HEK293 (cell line): ENCODE data around the gene CLEC16A.

Source experiments
- CTCF ChIA-PET: fragments of 350-600 bp; formaldehyde crosslinking; extraction: SDS; loops from one replicate; lab custom pipeline; 2021; ENCODE audit warnings: antibody characterized with exemption; lab: Yijun Ruan, JAX
- POLR2A ChIA-PET: fragments of 300-600 bp; formaldehyde crosslinking; extraction: SDS; loops from one replicate; lab custom pipeline; 2020; ENCODE audit warnings: antibody characterized with exemption, inconsistent platforms; lab: Yijun Ruan, JAX
- H3K27ac ChIP-seq: fragments of 200-500 bp; sonication (Bioruptor generic); 2 replicates; pipeline ENCODE4 v1.5.1; 2014; ENCODE audit warnings: low read depth, low read length, control low read depth, inconsistent platforms; ENCODE audit errors: extremely low read depth
- H3K36me3 ChIP-seq, 2 experiments: fragments of 200-500 bp in 1 of 2; sonication (Bioruptor generic) in 1 of 2; 1 replicate in 1 of 2; 2 replicates in 1 of 2; pipeline ENCODE4 v1.5.1; 2014 to 2017; ENCODE audit warnings: inconsistent platforms in 2 of 2, low read length in 2 of 2; ENCODE audit not compliant: control insufficient read depth in 2 of 2, insufficient read depth in 1 of 2
- H3K4me1 ChIP-seq: fragments of 200-500 bp; sonication (Bioruptor generic); 2 replicates; pipeline ENCODE4 v1.5.1; 2014; ENCODE audit warnings: mild to moderate bottlenecking, low read length, inconsistent platforms; ENCODE audit not compliant: control insufficient read depth, insufficient read depth
- H3K4me3 ChIP-seq: 2 replicates; pipeline ENCODE4 v1.5.1; 2011; ENCODE audit warnings: low read depth, mild to moderate bottlenecking, control low read depth, low read length, moderate library complexity
- H3K9me3 ChIP-seq: fragments of 200-500 bp; sonication (Bioruptor generic); 2 replicates; pipeline ENCODE4 v1.5.1; 2014; ENCODE audit warnings: low read depth, low read length, inconsistent platforms; ENCODE audit not compliant: control insufficient read depth, insufficient read depth
- KLF1 ChIP-seq: fragments of 450-650 bp; formaldehyde crosslinking; IDR thresholded peaks from 2 replicates; pipeline ENCODE4 v1.5.1; 2016; ENCODE audit warnings: missing biosample characterization, missing genetic modification characterization
- PRDM2 ChIP-seq: fragments of 450-650 bp; formaldehyde crosslinking; IDR thresholded peaks from 2 replicates; pipeline ENCODE4 v1.5.1; 2016; ENCODE audit warnings: missing biosample characterization, missing genetic modification characterization, borderline replicate concordance
- SP2 ChIP-seq: fragments of 450-650 bp; formaldehyde crosslinking; IDR thresholded peaks from 2 replicates; pipeline ENCODE4 v1.5.1; 2016; ENCODE audit warnings: missing biosample characterization, missing genetic modification characterization
- TRIM28 ChIP-seq: IDR thresholded peaks from 2 replicates; pipeline ENCODE4 v1.6.1; 2011; ENCODE audit warnings: low read length, control low read depth, borderline replicate concordance
- YY1 ChIP-seq: fragments of 450-650 bp; formaldehyde crosslinking; IDR thresholded peaks from 2 replicates; pipeline ENCODE4 v1.5.1; 2018; ENCODE audit warnings: missing biosample characterization, missing genetic modification characterization
- ZNF146 ChIP-seq: fragments of 450-650 bp; formaldehyde crosslinking; IDR thresholded peaks from 2 replicates; pipeline ENCODE4 v1.5.1; 2016; ENCODE audit warnings: missing biosample characterization, missing genetic modification characterization
- ZNF184 ChIP-seq: fragments of 450-650 bp; IDR thresholded peaks from 2 replicates; pipeline ENCODE4 v1.5.1; 2018; ENCODE audit warnings: missing biosample characterization, mild to moderate bottlenecking, missing genetic modification characterization
- ZNF19 ChIP-seq: fragments of 450-650 bp; formaldehyde crosslinking; IDR thresholded peaks from 2 replicates; pipeline ENCODE4; 2016; ENCODE audit warnings: missing biosample characterization, missing genetic modification characterization, low read depth
- ZNF211 ChIP-seq: fragments of 450-650 bp; formaldehyde crosslinking; IDR thresholded peaks from 2 replicates; pipeline ENCODE4 v1.5.1; 2016; ENCODE audit warnings: low read depth, missing biosample characterization, missing genetic modification characterization
- ZNF23 ChIP-seq: fragments of 450-650 bp; formaldehyde crosslinking; IDR thresholded peaks from 2 replicates; pipeline ENCODE4 v1.5.1; 2016; ENCODE audit warnings: missing biosample characterization, missing genetic modification characterization, borderline replicate concordance
- ZNF366 ChIP-seq: fragments of 450-650 bp; formaldehyde crosslinking; conservative IDR thresholded peaks from 2 replicates; pipeline ENCODE4 v1.5.1; 2016; ENCODE audit warnings: missing biosample characterization, missing genetic modification characterization
- ZNF426 ChIP-seq: fragments of 450-650 bp; formaldehyde crosslinking; IDR thresholded peaks from 2 replicates; pipeline ENCODE4 v1.5.1; 2017; ENCODE audit warnings: missing biosample characterization, missing genetic modification characterization, mild to moderate bottlenecking, inconsistent platforms, moderate library complexity
- ZNF473 ChIP-seq: fragments of 450-650 bp; formaldehyde crosslinking; IDR thresholded peaks from 2 replicates; pipeline ENCODE4 v1.5.1; 2017; ENCODE audit warnings: missing biosample characterization, missing genetic modification characterization
- ZNF48 ChIP-seq: fragments of 450-650 bp; formaldehyde crosslinking; IDR thresholded peaks from 2 replicates; pipeline ENCODE4 v1.5.1; 2016; ENCODE audit warnings: missing biosample characterization, missing genetic modification characterization
- ZNF510 ChIP-seq: fragments of 450-650 bp; formaldehyde crosslinking; IDR thresholded peaks from 2 replicates; pipeline ENCODE4 v1.5.1; 2018; ENCODE audit warnings: mild to moderate bottlenecking, missing genetic modification characterization, missing biosample characterization; ENCODE audit not compliant: insufficient replicate concordance
- ZNF544 ChIP-seq: fragments of 450-650 bp; formaldehyde crosslinking; IDR thresholded peaks from 2 replicates; pipeline ENCODE4 v1.5.0; 2017; ENCODE audit warnings: missing biosample characterization, missing genetic modification characterization
- ZNF549 ChIP-seq: fragments of 450-650 bp; IDR thresholded peaks from 2 replicates; pipeline ENCODE4 v1.5.1; 2018; ENCODE audit warnings: missing biosample characterization, missing genetic modification characterization, mild to moderate bottlenecking, inconsistent platforms, moderate library complexity
- ZNF626 ChIP-seq: fragments of 450-650 bp; sonication (Bioruptor Pico); formaldehyde crosslinking; IDR thresholded peaks from 2 replicates; pipeline ENCODE4 v1.5.1; 2018; ENCODE audit warnings: missing biosample characterization, missing genetic modification characterization, inconsistent platforms
- ZNF701 ChIP-seq: fragments of 450-650 bp; formaldehyde crosslinking; IDR thresholded peaks from 2 replicates; pipeline ENCODE4 v1.5.1; 2016; ENCODE audit warnings: missing biosample characterization, missing genetic modification characterization
- ZNF76 ChIP-seq: fragments of 450-650 bp; formaldehyde crosslinking; IDR thresholded peaks from 2 replicates; pipeline ENCODE4; 2016; ENCODE audit warnings: low read depth, missing biosample characterization, missing genetic modification characterization, borderline replicate concordance
- ZNF776 ChIP-seq: fragments of 450-650 bp; formaldehyde crosslinking; IDR thresholded peaks from 2 replicates; pipeline ENCODE4 v1.5.0; 2017; ENCODE audit warnings: missing biosample characterization, missing genetic modification characterization, borderline replicate concordance
- ZNF785 ChIP-seq: fragments of 450-650 bp; formaldehyde crosslinking; IDR thresholded peaks from 2 replicates; pipeline ENCODE4 v1.5.1; 2016; ENCODE audit warnings: missing biosample characterization, missing genetic modification characterization
- ZSCAN5A ChIP-seq: fragments of 450-650 bp; formaldehyde crosslinking; IDR thresholded peaks from 2 replicates; pipeline ENCODE4 v1.5.1; 2016; ENCODE audit warnings: missing biosample characterization, missing genetic modification characterization
- ZXDB ChIP-seq: fragments of 450-650 bp; formaldehyde crosslinking; IDR thresholded peaks from 2 replicates; pipeline ENCODE4 v1.5.1; 2016; ENCODE audit warnings: missing biosample characterization, missing genetic modification characterization

CLEC16A gene

GRCh38 chr16:11161974-11162373, 217.6 kb downstream of the CLEC16A start (continued):
- TF ChIP-seq ZSCAN5A (tag by site-specific recombination) (no peak), ZNF510 (no peak), KLF1 (tag by site-specific recombination) (no peak), ZNF23 (tag by site-specific recombination) (no peak), ZNF48 (tag by site-specific recombination) (no peak), ZNF473 (tag by site-specific recombination) (no peak), ZNF701 (tag by site-specific recombination) (no peak), TRIM28 (no peak), ZNF211 (tag by site-specific recombination) (no peak), ZNF776 (no peak), ZNF366 (tag by site-specific recombination) (no peak)

GRCh38 chr16:11162586-11163268, 218.4 kb downstream of the CLEC16A start:
- Histone ChIP-seq H3K36me3 (peaks cover 0 to 14% of the 10 kb centered on the region in 2 experiments; a peak in 1 of 3 replicates), H3K4me3 (no peak overlapping the region), H3K4me1 (peaks cover 10% of the 10 kb centered on the region), H3K9me3 (no peaks in the 10 kb centered on the region), H3K27ac (no peak overlapping the region)
- TF ChIP-seq ZNF426 (tag by site-specific recombination) (no peak), ZNF184 (tag by site-specific recombination) (no peak), SP2 (tag by site-specific recombination) (no peak), PRDM2 (tag by site-specific recombination) (no peak), ZNF549 (tag by site-specific recombination) (no peak), YY1 (tag by site-specific recombination) (no peak), ZNF544 (tag by site-specific recombination) (no peak), ZNF785 (tag by site-specific recombination) (no peak), ZNF626 (tag by site-specific recombination) (no peak), ZNF19 (no peak), ZNF146 (tag by site-specific recombination) (no peak), ZNF76 (tag by site-specific recombination) (no peak), ZXDB (tag by site-specific recombination) (no peak)
- POLR2A ChIA-PET, result no interaction called here
- CTCF ChIA-PET, result no interaction called here
